ENCODE results near the gene FNDC3B.

DNA sequence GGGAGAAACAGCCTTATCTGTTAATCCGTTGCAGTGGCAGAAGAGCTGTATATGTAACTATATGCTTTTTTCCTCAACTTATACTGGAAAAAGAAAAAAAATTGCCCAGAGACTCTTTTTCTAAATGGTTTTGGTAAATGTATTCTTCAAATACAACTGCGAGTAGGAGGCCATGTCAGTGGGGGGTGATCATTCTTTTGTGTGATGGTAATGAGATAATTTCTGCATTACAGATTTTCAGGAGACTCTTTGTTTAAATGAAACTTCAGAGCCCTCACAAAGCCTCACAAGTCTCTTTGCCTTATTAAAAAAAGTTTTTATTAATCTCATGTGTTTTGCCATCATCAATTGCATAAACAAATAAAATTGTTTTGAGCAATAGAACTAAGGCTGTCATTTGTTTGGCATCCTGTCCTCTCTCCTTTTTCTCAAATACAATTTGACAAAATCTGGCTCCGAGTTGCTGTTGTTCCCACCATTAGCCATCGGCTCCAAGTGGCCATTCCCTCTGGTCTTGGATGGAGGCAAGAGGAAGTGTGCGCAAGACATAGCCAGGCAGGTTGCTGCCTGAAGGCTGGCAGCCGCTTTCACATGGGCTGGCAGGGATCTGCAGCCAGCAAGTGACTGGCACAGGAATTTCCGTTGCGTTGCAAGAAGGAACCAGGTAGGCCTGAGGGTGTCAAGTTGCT, 116.7 kb downstream of the FNDC3B start:
- TF ChIP-seq CTCF (IDR thresholded peaks at IDR 0.05; ENCODE audit: low read length), result no peak
- no peak for TF ChIP-seq EZH2 (IDR thresholded peaks at IDR 0.05; ENCODE audit: borderline replicate concordance, low read length)

Data from OCI-LY1 (cell line).